ENCODE results near the gene GALNT3. TPM values are rescaled to one million over a fixed set of nuclear protein-coding genes. Genes with fewer than 3 reads are reported as not detected.

GALNT3 gene
- total RNA-seq, result 18.4 and 20.2 TPM in 2 replicates
- long read RNA-seq, transcript GALNT3-201 (11 exons, 3,868 nt), result major isoform, 99 of 122 reads
- long read RNA-seq, partial matches to known transcripts, result 16 of 122 reads
- long read RNA-seq, other reads (novel, unspliced or antisense), result 7 of 122 reads

DNA sequence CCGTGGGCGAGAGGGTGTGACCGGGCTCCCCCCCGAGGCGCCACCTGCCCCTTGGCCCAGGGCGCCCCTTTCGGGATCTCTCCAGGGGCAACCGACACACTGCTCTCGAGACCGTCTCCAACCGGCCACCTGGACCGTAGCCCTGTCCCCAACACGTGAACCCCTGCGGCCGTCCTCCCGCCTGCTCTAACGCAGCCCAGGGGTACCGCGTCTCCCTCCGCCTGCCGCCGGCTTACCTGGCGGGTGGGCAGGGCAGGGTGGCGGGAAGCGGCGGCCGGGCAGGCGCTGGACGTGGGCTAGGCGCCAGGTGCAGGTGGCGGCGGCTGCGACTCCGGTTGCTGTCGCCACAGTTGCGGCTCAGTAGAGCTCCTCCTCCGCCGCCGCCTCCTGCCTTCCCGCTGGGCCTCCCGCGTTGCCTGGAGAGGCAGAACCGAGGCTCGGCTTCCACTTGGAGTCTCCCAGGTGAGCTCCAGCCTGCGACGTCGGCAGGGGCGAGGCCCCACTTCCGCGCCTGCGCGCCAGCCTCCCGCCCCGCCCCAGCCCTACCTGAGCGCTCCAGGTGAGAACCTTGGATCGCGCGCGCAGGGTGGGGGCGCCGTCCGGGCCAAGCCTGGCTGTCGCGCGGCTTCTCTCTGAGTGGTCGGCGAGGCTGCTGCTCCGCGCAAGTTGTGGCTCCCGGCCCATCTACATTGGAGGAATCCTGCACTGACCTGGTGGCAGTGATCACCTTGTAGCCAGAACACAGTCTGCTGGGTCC, at the start of gene GALNT3:
Gene GALNT3, minus strand, starts transcription at position 469 of the 757 bp plus-strand sequence. CDS start 23,547 bp downstream, outside the sequence.
- peaks cover 21% of the 10 kb centered on the region for H3K27me3 Mint-ChIP-seq
- peak; percentile 91 for DNase-seq (ENCODE audit: low spot score, unreplicated experiment)
- TF ChIP-seq, protein P1, sequence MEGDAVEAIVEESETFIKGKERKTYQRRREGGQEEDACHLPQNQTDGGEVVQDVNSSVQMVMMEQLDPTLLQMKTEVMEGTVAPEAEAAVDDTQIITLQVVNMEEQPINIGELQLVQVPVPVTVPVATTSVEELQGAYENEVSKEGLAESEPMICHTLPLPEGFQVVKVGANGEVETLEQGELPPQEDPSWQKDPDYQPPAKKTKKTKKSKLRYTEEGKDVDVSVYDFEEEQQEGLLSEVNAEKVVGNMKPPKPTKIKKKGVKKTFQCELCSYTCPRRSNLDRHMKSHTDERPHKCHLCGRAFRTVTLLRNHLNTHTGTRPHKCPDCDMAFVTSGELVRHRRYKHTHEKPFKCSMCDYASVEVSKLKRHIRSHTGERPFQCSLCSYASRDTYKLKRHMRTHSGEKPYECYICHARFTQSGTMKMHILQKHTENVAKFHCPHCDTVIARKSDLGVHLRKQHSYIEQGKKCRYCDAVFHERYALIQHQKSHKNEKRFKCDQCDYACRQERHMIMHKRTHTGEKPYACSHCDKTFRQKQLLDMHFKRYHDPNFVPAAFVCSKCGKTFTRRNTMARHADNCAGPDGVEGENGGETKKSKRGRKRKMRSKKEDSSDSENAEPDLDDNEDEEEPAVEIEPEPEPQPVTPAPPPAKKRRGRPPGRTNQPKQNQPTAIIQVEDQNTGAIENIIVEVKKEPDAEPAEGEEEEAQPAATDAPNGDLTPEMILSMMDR (IDR thresholded peaks at IDR 0.05; ENCODE audit: unreplicated experiment), result peak; percentile 6
- H3K27ac Mint-ChIP-seq, result peak within 1 kb of the TSS; percentile 96
- H3K36me3 Mint-ChIP-seq (ENCODE audit: insufficient read depth), result peaks cover 2% of the 10 kb centered on the region
- H3K4me3 Mint-ChIP-seq (ENCODE audit: low read depth), result peak within 1 kb of the TSS; percentile 99
- H3K9me3 Mint-ChIP-seq (ENCODE audit: low read depth), result no peaks in the 10 kb centered on the region
- peaks cover 12% of the 10 kb centered on the region for H3K4me1 Mint-ChIP-seq (ENCODE audit: low read depth)

DNA sequence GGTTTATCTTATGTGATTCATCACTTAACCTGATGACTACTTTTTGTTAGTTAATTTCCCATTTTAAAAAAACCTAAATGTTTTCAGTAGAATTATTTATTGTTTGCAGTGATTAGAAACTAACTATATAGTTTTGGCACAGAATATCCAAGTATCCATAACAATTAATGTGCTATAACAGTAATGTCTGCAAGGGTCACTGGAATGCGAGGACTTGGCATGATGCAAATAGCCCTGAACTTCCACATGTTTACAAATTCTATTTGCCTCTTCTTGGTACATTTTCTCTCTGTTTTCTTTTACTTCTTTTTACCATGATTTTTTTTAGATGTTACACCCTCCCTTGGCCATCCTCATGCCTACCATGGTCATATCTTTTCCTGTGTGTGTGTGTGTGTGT, 49.3 kb upstream of the GALNT3 start:
- DNase-seq (ENCODE audit: low spot score, unreplicated experiment), result no peak
- TF ChIP-seq, protein P1 (IDR thresholded peaks at IDR 0.05; ENCODE audit: unreplicated experiment), result no peak
- Mint-ChIP-seq H3K27me3 (no peaks in the 10 kb centered on the region), H3K4me3 (ENCODE audit: low read depth) (no peak overlapping the region), H3K4me1 (ENCODE audit: low read depth) (peaks cover 6% of the 10 kb centered on the region), H3K9me3 (ENCODE audit: low read depth) (no peaks in the 10 kb centered on the region), H3K36me3 (ENCODE audit: insufficient read depth) (no peaks in the 10 kb centered on the region), H3K27ac (no peak overlapping the region)

DNA sequence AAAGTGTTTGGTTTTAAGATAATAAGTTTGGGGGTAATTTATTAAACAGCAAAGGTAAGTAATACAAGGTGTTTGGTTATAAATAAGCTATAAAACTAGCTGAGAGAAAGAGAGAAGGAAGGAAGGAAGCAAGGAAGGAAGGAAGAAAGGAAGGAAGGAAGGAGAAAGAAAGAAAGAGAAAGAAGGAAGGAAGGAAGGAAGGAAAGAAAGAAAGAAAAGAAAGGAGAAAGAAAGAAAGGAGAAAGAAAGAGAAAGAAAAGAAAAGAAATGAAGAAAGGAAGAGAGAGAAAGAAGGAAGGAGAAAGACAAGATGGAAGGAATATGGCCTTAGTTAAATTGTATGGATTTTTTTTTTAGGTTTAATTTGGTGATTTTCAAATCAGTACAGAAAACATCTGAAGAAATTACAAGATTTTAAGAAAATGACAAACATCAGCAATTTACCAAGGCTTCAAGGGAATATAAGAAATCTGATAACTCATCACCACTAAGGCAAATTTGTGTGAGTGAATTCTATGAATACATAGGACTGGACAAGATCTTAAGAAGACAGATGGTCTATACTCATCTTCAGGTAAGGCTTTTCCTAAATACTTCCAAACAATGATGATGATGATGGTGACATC, 46.4 kb upstream of the GALNT3 start:
- no peaks in the 10 kb centered on the region for H3K9me3 Mint-ChIP-seq (ENCODE audit: low read depth)
- no peak overlapping the region for H3K4me3 Mint-ChIP-seq (ENCODE audit: low read depth)
- no peaks in the 10 kb centered on the region for H3K36me3 Mint-ChIP-seq (ENCODE audit: insufficient read depth)
- TF ChIP-seq, protein P1 (IDR thresholded peaks at IDR 0.05; ENCODE audit: unreplicated experiment), result no peak
- H3K27ac Mint-ChIP-seq, result no peak overlapping the region
- H3K4me1 Mint-ChIP-seq (ENCODE audit: low read depth), result peaks cover 6% of the 10 kb centered on the region
- DNase-seq (ENCODE audit: low spot score, unreplicated experiment), result no peak
- no peaks in the 10 kb centered on the region for H3K27me3 Mint-ChIP-seq

DNA sequence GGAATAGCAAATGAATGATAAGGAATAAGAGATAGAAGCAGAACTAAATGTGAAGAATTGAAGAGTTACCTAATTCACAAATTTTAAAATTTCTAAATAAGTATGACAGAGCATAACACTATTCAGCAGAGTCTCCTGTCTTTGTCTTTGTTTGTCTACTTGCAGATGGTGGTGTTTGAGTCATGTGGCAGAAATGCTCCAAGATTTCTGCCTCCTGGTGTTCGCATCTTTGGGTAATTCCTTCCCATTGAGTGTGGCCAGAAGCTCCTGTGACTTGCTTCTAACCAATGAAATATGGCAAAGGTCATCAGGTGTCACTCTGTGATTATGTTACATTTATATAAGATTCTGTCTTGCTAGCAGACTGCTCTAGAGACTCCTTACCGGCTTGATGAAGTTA, 45.6 kb upstream of the GALNT3 start:
- TF ChIP-seq, protein P1 (IDR thresholded peaks at IDR 0.05; ENCODE audit: unreplicated experiment), result no peak
- Mint-ChIP-seq H3K27me3 (no peaks in the 10 kb centered on the region), H3K4me3 (ENCODE audit: low read depth) (no peak overlapping the region), H3K9me3 (ENCODE audit: low read depth) (no peaks in the 10 kb centered on the region), H3K4me1 (ENCODE audit: low read depth) (peaks cover 5% of the 10 kb centered on the region), H3K36me3 (ENCODE audit: insufficient read depth) (no peaks in the 10 kb centered on the region), H3K27ac (no peak overlapping the region)
- DNase-seq (ENCODE audit: low spot score, unreplicated experiment), result no peak

DNA sequence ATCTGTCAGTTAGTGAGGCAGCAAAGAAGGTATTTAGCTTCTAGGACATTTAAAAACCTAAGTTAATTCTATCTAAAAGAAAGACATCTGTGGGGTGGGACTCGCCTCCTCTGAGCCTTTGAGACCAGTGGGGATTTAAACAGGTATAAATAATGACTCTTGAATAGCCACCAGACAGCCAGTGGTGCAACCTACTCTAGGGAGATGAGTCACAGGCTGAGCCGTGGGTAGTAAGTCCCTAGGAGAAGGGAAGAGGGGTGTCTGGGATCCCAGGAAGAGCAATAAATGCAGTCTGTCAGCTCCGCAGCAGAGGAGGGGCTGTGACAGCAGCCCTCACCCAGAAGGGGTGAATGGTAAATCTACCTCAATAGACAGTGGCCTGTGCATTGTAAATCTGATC, 43.1 kb upstream of the GALNT3 start:
- Mint-ChIP-seq H3K27ac (no peak overlapping the region), H3K4me1 (ENCODE audit: low read depth) (no peaks in the 10 kb centered on the region), H3K36me3 (ENCODE audit: insufficient read depth) (no peaks in the 10 kb centered on the region), H3K27me3 (no peaks in the 10 kb centered on the region), H3K9me3 (ENCODE audit: low read depth) (no peaks in the 10 kb centered on the region), H3K4me3 (ENCODE audit: low read depth) (no peak overlapping the region)
- no peak for DNase-seq (ENCODE audit: low spot score, unreplicated experiment)
- TF ChIP-seq, protein P1 (IDR thresholded peaks at IDR 0.05; ENCODE audit: unreplicated experiment), result no peak
